Ovary (tissue), 9 donors: ENCODE data around the gene CLDN9. TPM values are rescaled to one million over a fixed set of nuclear protein-coding genes. Genes with fewer than 3 reads are reported as not detected.

Source experiments
- DNase-seq, 5 donors: peaks; one replicate each; pipeline ENCODE4 v3.0.0-alpha.2; 2019 to 2020
- H3K27ac ChIP-seq, 2 donors: fragments of 200-600 bp; one replicate each; pipeline versions ENCODE4 v1.5.1 to v1.8.0; 2019 to 2022
- H3K27me3 ChIP-seq: fragments of 200-600 bp; one replicate; pipeline ENCODE4 v1.8.0; 2022
- H3K36me3 ChIP-seq: fragments of 200-600 bp; sonication (generic); one replicate; pipeline ENCODE4 v1.5.1; 2019
- H3K4me1 ChIP-seq: one replicate; pipeline ENCODE4 v1.8.1; 2013; ENCODE audit warnings: mild to moderate bottlenecking, moderate library complexity; ENCODE audit not compliant: insufficient read depth
- H3K4me3 ChIP-seq: fragments of 200-600 bp; sonication (generic); one replicate; pipeline ENCODE4 v1.5.1; 2017
- H3K9me3 ChIP-seq, 2 donors: fragments of 200-600 bp in 1 of 2; sonication (generic) in 1 of 2; one replicate each; pipeline versions ENCODE4 v1.5.1 to v1.8.1; 2013 to 2019; ENCODE audit warnings: mild to moderate bottlenecking in 1 of 2, moderate library complexity in 1 of 2
- CTCF ChIP-seq, 3 donors: fragments of 450-650 bp in 2 of 3; fragments of 200-600 bp in 1 of 3; IDR thresholded peaks; one replicate each; pipeline versions ENCODE4 v1.5.1 to v1.8.0; 2016 to 2022; ENCODE audit warnings: antibody characterized with exemption in 3 of 3, mild to moderate bottlenecking in 1 of 3
- EP300 ChIP-seq: sonication (generic); formaldehyde crosslinking; IDR thresholded peaks from one replicate; pipeline ENCODE4 v1.6.1; 2017; ENCODE audit warnings: antibody characterized with exemption
- POLR2A ChIP-seq: fragments of 450-650 bp; IDR thresholded peaks from one replicate; pipeline ENCODE4 v1.6.1; 2017; ENCODE audit warnings: antibody characterized with exemption, mild to moderate bottlenecking, moderate library complexity
- WGBS, 3 donors: extraction: QIAGEN DNeasy Blood & Tissue Kit in 1 of 3; methylation state at CpG; one replicate each; pipeline versions ENCODE4 v1.1.5 to v1.1.7; 2013 to 2017; 5-methylcytosine and 5-hydroxymethylcytosine counted together
- intact Hi-C, 4 donors: fragments of 100-400 bp; cut with DNase I; formaldehyde crosslinking; loops; one replicate each; pipeline versions ENCODE4 v1.11.0 to v1.15.1; 2022 to 2023
- polyA plus RNA-seq, 2 donors: library from polyadenylated mRNA; stranded (reverse); fragments of 200-250 nt in 1 of 2; fragments of 350-450 nt in 1 of 2; fragmentation: Illumina TruSeq in 1 of 2; extraction: RNeasy Lipid Tissue Mini Kit (QIAGEN cat#74804) in 1 of 2; gene quantifications; one replicate each; pipeline ENCODE4 v1.2.3, GENCODE V29; 2013 to 2014
- total RNA-seq, 7 donors: library from RNA; depleted of rRNA in 2 of 7; stranded (reverse); fragments of >200 nt in 2 of 7; fragmentation: NEBNext Ultra II Directional in 3 of 7; extraction: Animal tissue kit (Norgen Biotek cat#: 25700) in 3 of 7; gene quantifications; one replicate each; pipeline versions ENCODE4 v1.1.0 to v1.2.4, GENCODE V29; 2016 to 2023
- donor health status: DM: no; HTN: no; CAD: no; lungs with moderate emphysema.
- donor health status: DM: no; HTN: no; CAD: no.
- donor health status: Bipolar disorder and iron deficiency.
- donor health status: DM: yes; HTN: yes; CAD: no.
- donor health status: DM: no; HTN: no; CAD: no.
- donor health status: DM: yes; HTN: yes; CAD: no.

CLDN9 gene
- total and polyA plus RNA-seq, 9 donors: 0.11 to 0.24 (median 0.19) TPM; not detected in 5

GRCh38 chr16:3000540-3000939 is 12.2 kb upstream of the CLDN9 start:
- Histone ChIP-seq H3K4me3 (no peak overlapping the region), H3K9me3 (no peaks in the 10 kb centered on the region), H3K27ac (no peak overlapping the region), H3K36me3 (no peaks in the 10 kb centered on the region), H3K4me1 (no peaks in the 10 kb centered on the region), H3K27me3 (peaks cover under 1% of the 10 kb centered on the region)
- WGBS, 3 donors: 65 to 79% (median 68%) methylated on average over 4 of the region's 4 CpGs
- no peak for TF ChIP-seq CTCF (IDR thresholded peaks at IDR 0.05)
- no peak for TF ChIP-seq POLR2A
- no peak for TF ChIP-seq EP300
- intact Hi-C loops: no loop called here
- no peak for DNase-seq

GRCh38 chr16:3001316-3001715 is 11.4 kb upstream of the CLDN9 start:
- intact Hi-C loops: no loop called here
- WGBS, 3 donors: 53 to 60% (median 58%) methylated on average over 11 to 12 of the region's 12 CpGs
- Histone ChIP-seq H3K4me1 (no peaks in the 10 kb centered on the region), H3K27ac (no peak overlapping the region), H3K4me3 (no peak overlapping the region), H3K36me3 (no peaks in the 10 kb centered on the region), H3K27me3 (peaks cover 5% of the 10 kb centered on the region), H3K9me3 (no peaks in the 10 kb centered on the region)
- DNase-seq: no peak
- TF ChIP-seq CTCF (IDR thresholded peaks at IDR 0.05) (no peak), POLR2A (no peak), EP300 (no peak)

GRCh38 chr16:3003582-3004270 is 9.0 kb upstream of the CLDN9 start:
- Histone ChIP-seq H3K27me3 (peaks cover 8% of the 10 kb centered on the region), H3K4me3 (no peak overlapping the region), H3K9me3 (no peaks in the 10 kb centered on the region), H3K4me1 (no peaks in the 10 kb centered on the region), H3K27ac (no peak overlapping the region), H3K36me3 (no peaks in the 10 kb centered on the region)
- no peak for TF ChIP-seq POLR2A
- TF ChIP-seq CTCF (IDR thresholded peaks at IDR 0.05): peak in 1 of 3 donors; percentile 52
- TF ChIP-seq EP300: no peak
- DNase-seq: peak; percentile 85 to 92 (median 86)
- 5 to 11% (median 9%) methylated on average over 31 to 58 of the region's 58 CpGs for WGBS, 3 donors
- intact Hi-C loops: no loop called here

GRCh38 chr16:3004319-3004718 is 8.4 kb upstream of the CLDN9 start:
- H3K36me3 ChIP-seq: no peaks in the 10 kb centered on the region
- no peak for DNase-seq
- intact Hi-C loops: no loop called here
- H3K27me3 ChIP-seq: peaks cover 8% of the 10 kb centered on the region
- TF ChIP-seq POLR2A (no peak), EP300 (no peak), CTCF (IDR thresholded peaks at IDR 0.05) (no peak)
- 0 to 1% methylated on average over 35 to 64 of the region's 67 CpGs; no CpG with 5 or more reads in 1 of the 3 donors for WGBS, 3 donors
- H3K9me3 ChIP-seq: no peaks in the 10 kb centered on the region
- H3K4me3 ChIP-seq: no peak overlapping the region
- no peak overlapping the region for H3K27ac ChIP-seq
- no peaks in the 10 kb centered on the region for H3K4me1 ChIP-seq
